WTC11 (cell line): ENCODE measurements around the gene RNF181. TPM values are rescaled to one million over a fixed set of nuclear protein-coding genes. Genes with fewer than 3 reads are reported as not detected.

Experiments
- ATAC-seq: fragments of 200-7000 bp; cut with Tn5 transposase; 2 replicates; pipeline ENCODE4 v1.10.0; 2021; ENCODE audit warnings: mild to moderate bottlenecking, moderate library complexity
- CTCF ChIA-PET: fragments of 300-600 bp; sonication (Branson Sonifier 250); formaldehyde crosslinking; loops from one replicate; lab custom pipeline; 2021; ENCODE audit warnings: antibody characterized with exemption; lab: Charles Lee
- POLR2A ChIA-PET: fragments of 350-600 bp; sonication (Branson Sonifier 250); formaldehyde crosslinking; loops from one replicate; lab custom pipeline; 2021; ENCODE audit warnings: antibody characterized with exemption; lab: Charles Lee
- DNase-seq: peaks from one replicate; pipeline ENCODE4 v3.0.0; 2021; ENCODE audit warnings: low spot score
- H3K27ac Mint-ChIP-seq: 2 replicates; pipeline ENCODE4 v1.8.0; 2021; ENCODE audit warnings: mixed read lengths
- H3K27me3 Mint-ChIP-seq: 2 replicates; pipeline ENCODE4 v1.8.0; 2021; ENCODE audit warnings: low read depth, mild to moderate bottlenecking, moderate library complexity, mixed read lengths
- H3K36me3 Mint-ChIP-seq: 2 replicates; pipeline ENCODE4 v1.8.0; 2021; ENCODE audit warnings: mixed read lengths
- H3K4me1 Mint-ChIP-seq: 2 replicates; pipeline ENCODE4 v1.8.0; 2022; ENCODE audit warnings: mixed read lengths
- H3K4me3 Mint-ChIP-seq: 2 replicates; pipeline ENCODE4 v1.8.0; 2021; ENCODE audit warnings: mild to moderate bottlenecking, moderate library complexity, mixed read lengths
- H3K9me3 Mint-ChIP-seq: 2 replicates; pipeline ENCODE4 v1.8.0; 2021; ENCODE audit warnings: mixed read lengths
- ARID4B ChIP-seq: sonication (generic); formaldehyde crosslinking; IDR thresholded peaks from 2 replicates; pipeline ENCODE4 v1.8.0; 2023; ENCODE audit warnings: missing genetic modification reagents, mild to moderate bottlenecking, borderline replicate concordance
- CBFB ChIP-seq: sonication (generic); formaldehyde crosslinking; IDR thresholded peaks from 2 replicates; pipeline ENCODE4 v1.8.1; 2022; ENCODE audit warnings: mild to moderate bottlenecking, low read depth, missing genetic modification reagents
- EMX1 ChIP-seq: fragments of 250-450 bp; sonication (Bioruptor Pico); IDR thresholded peaks from 2 replicates; pipeline ENCODE4 v1.8.0; 2021; ENCODE audit warnings: mild to moderate bottlenecking
- ERG ChIP-seq: fragments of 250-450 bp; sonication (Bioruptor Pico); IDR thresholded peaks from 2 replicates; pipeline ENCODE4 v1.8.0; 2021; ENCODE audit warnings: mild to moderate bottlenecking
- GRHL2 ChIP-seq: fragments of 250-450 bp; sonication (Bioruptor Pico); IDR thresholded peaks from 2 replicates; pipeline ENCODE4 v1.8.0; 2022; ENCODE audit warnings: mild to moderate bottlenecking, moderate library complexity; ENCODE audit not compliant: insufficient replicate concordance, severe bottlenecking
- GTF2I ChIP-seq: fragments of 250-450 bp; sonication (Bioruptor Pico); conservative IDR thresholded peaks from 2 replicates; pipeline ENCODE4 v1.4.0; 2021; ENCODE audit warnings: mild to moderate bottlenecking
- MLX ChIP-seq: sonication (generic); formaldehyde crosslinking; IDR thresholded peaks from 2 replicates; pipeline ENCODE4 v1.8.1; 2023; ENCODE audit warnings: mild to moderate bottlenecking, missing genetic modification reagents, moderate library complexity
- RORB ChIP-seq: fragments of 250-450 bp; sonication (Bioruptor Pico); IDR thresholded peaks from 2 replicates; pipeline ENCODE4 v1.9.0; 2021; ENCODE audit warnings: mild to moderate bottlenecking
- SMAD3 ChIP-seq: sonication (generic); formaldehyde crosslinking; IDR thresholded peaks from 2 replicates; pipeline ENCODE4 v1.8.0; 2022; ENCODE audit warnings: missing genetic modification reagents, mild to moderate bottlenecking, borderline replicate concordance
- USF1 ChIP-seq: sonication (generic); formaldehyde crosslinking; IDR thresholded peaks from 2 replicates; pipeline ENCODE4 v1.8.0; 2022; ENCODE audit warnings: mild to moderate bottlenecking, missing genetic modification reagents
- ZNF281 ChIP-seq: sonication (generic); formaldehyde crosslinking; IDR thresholded peaks from 2 replicates; pipeline ENCODE4 v1.8.0; 2023; ENCODE audit warnings: mild to moderate bottlenecking, missing genetic modification reagents
- ZNF416 ChIP-seq: fragments of 250-450 bp; sonication (Bioruptor Pico); IDR thresholded peaks from 2 replicates; pipeline ENCODE4 v1.9.0; 2021; ENCODE audit warnings: mild to moderate bottlenecking, inconsistent platforms
- ZNF532 ChIP-seq: fragments of 250-450 bp; sonication (Bioruptor Pico); IDR thresholded peaks from 2 replicates; pipeline ENCODE4 v1.9.0; 2021; ENCODE audit warnings: mild to moderate bottlenecking, borderline replicate concordance
- total RNA-seq: library from RNA; stranded (reverse); gene quantifications from 3 replicates; pipeline ENCODE4 v1.2.3, GENCODE V29; 2021
- TF ChIP-seq, protein P1 (sequence below): sonication (generic); formaldehyde crosslinking; IDR thresholded peaks from 2 replicates; pipeline ENCODE4 v1.8.1; 2023; ENCODE audit warnings: mild to moderate bottlenecking, missing genetic modification reagents
- TF ChIP-seq, protein P2 (sequence below): sonication (generic); formaldehyde crosslinking; IDR thresholded peaks from 2 replicates; pipeline ENCODE4 v1.8.1; 2022; ENCODE audit warnings: low read depth, mild to moderate bottlenecking, moderate library complexity, missing genetic modification reagents, borderline replicate concordance

Gene RNF181
- total RNA-seq, 1 experiment from 2014 or later = 95.4 TPM

DNA sequence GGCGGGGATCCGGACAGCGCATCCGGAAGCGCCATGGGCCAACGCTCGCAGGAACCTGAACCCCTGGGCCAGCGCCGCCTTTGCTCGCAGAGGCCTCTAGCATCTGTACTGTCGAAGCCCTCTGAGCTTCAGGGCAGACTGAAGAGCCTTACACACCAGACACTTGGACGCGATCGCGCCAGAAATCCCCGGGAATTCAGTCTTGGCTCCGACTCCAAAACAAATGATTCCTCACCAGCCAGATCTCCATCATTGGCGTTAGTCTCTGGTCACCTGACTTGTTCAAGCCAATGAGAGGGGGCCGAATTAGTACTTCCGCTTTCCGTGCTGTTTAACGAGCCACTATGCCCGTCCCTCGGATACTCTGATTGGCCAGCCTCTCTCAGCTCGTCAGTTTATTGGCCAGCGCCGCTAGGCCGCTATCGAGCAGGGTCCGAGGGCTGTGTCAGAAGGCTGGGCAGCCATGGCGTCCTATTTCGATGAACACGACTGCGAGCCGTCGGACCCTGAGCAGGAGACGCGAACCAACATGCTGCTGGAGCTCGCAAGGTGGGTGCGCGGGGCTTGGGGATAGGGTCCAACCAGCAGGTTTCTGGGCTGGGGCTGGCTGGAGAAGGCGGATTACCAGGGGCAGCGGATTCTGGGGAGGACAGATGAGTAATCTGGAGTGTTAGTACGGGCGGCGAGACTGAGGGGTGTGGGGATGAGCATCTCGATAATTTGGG, at the start of gene RNF181 (continued):
- TF ChIP-seq, protein P1, sequence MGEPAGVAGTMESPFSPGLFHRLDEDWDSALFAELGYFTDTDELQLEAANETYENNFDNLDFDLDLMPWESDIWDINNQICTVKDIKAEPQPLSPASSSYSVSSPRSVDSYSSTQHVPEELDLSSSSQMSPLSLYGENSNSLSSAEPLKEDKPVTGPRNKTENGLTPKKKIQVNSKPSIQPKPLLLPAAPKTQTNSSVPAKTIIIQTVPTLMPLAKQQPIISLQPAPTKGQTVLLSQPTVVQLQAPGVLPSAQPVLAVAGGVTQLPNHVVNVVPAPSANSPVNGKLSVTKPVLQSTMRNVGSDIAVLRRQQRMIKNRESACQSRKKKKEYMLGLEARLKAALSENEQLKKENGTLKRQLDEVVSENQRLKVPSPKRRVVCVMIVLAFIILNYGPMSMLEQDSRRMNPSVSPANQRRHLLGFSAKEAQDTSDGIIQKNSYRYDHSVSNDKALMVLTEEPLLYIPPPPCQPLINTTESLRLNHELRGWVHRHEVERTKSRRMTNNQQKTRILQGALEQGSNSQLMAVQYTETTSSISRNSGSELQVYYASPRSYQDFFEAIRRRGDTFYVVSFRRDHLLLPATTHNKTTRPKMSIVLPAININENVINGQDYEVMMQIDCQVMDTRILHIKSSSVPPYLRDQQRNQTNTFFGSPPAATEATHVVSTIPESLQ (CRISPR knock-in tag) = no peak
- TF ChIP-seq USF1 (CRISPR knock-in tag) = peak; percentile 93

DNA sequence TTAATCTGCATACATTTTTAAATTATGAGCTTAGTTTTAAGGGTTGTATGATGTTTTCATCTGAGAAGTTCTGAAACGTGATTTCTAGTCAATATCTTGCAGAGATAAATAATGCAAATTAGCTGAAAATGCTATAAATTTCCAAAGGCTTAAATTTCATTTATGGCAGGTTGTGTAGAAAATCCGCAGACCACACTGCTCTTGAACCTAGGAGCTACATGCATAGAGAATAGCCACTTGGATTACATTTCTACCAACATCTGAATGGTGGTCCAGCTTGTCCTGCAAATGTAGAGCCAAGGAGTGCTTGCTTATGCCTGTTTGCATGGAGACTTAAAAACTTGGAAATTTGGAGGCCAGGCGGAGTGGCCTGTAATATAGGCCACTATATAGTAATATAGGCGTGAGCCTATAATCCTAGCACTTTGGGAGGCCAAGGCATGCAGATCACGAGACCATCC, 49.7 kb upstream of the RNF181 start:
- no peaks in the 10 kb centered on the region for H3K27me3 Mint-ChIP-seq
- H3K27ac Mint-ChIP-seq = peak overlapping the region; percentile 15; the same call in 1 of the 2 replicates
- H3K4me3 Mint-ChIP-seq = no peak overlapping the region
- H3K9me3 Mint-ChIP-seq = no peaks in the 10 kb centered on the region
- ATAC-seq = no peak
- no peak for DNase-seq
- peaks cover 43% of the 10 kb centered on the region for H3K4me1 Mint-ChIP-seq
- CTCF ChIA-PET = interaction anchor here (0.8 to 3.8 kb wide), 12 partner anchors 13 to 155 kb away, joined by 3 to 24 read pairs (median 4); partner anchors contain the start of genes GGCX and SH2D6
- H3K36me3 Mint-ChIP-seq = peaks cover 62% of the 10 kb centered on the region
- POLR2A ChIA-PET = interaction anchor here (0.8 to 2.7 kb wide), 11 partner anchors 10 to 191 kb away, joined by 3 to 15 read pairs (median 4); partner anchors contain the start of genes ELMOD3, GGCX, RETSAT and SH2D6
- TF ChIP-seq ARID4B (CRISPR knock-in tag) (no peak), ZNF416 (CRISPR knock-in tag) (peak; percentile 84), GTF2I (no peak), ERG (CRISPR knock-in tag) (no peak; the same call in 1 of the 2 replicates), CBFB (CRISPR knock-in tag) (no peak), RORB (no peak), ZNF281 (CRISPR knock-in tag) (no peak), MLX (CRISPR knock-in tag) (no peak), ZNF532 (CRISPR knock-in tag) (peak; percentile 75; the same call in 1 of the 2 replicates), GRHL2 (CRISPR knock-in tag) (no peak), SMAD3 (no peak), EMX1 (peak; percentile 73)
- TF ChIP-seq, protein P2, sequence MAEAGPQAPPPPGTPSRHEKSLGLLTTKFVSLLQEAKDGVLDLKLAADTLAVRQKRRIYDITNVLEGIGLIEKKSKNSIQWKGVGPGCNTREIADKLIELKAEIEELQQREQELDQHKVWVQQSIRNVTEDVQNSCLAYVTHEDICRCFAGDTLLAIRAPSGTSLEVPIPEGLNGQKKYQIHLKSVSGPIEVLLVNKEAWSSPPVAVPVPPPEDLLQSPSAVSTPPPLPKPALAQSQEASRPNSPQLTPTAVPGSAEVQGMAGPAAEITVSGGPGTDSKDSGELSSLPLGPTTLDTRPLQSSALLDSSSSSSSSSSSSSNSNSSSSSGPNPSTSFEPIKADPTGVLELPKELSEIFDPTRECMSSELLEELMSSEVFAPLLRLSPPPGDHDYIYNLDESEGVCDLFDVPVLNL (CRISPR knock-in tag) = no peak
